Spleen (tissue), 11 donors: ENCODE measurements around the gene STRBP. TPM values are rescaled to one million over a fixed set of nuclear protein-coding genes. Genes with fewer than 3 reads are reported as not detected.

ENCODE experiments used
- DNase-seq: peaks from one replicate; pipeline ENCODE4 v3.0.0-alpha.2; 2020
- H3K27ac ChIP-seq, 8 donors: fragments of 200-600 bp; sonication (generic) in 7 of 8; 1 replicate in 4 of 8; 2 replicates in 4 of 8; pipeline versions ENCODE4 v1.5.0 to v1.8.0; 2016 to 2021; ENCODE audit warnings: inconsistent platforms in 4 of 8, mild to moderate bottlenecking in 4 of 8, moderate library complexity in 1 of 8
- H3K27me3 ChIP-seq, 7 donors: fragments of 200-600 bp; sonication (generic) in 6 of 7; replicated peaks in 1 of 7; 1 replicate in 4 of 7; 2 replicates in 3 of 7; pipeline versions ENCODE4 v1.5.0 to v1.8.0; 2016 to 2021; ENCODE audit warnings: inconsistent platforms in 3 of 7, mild to moderate bottlenecking in 1 of 7
- H3K36me3 ChIP-seq, 6 donors: fragments of 200-600 bp; sonication (generic) in 5 of 6; 1 replicate in 4 of 6; 2 replicates in 2 of 6; pipeline versions ENCODE4 v1.5.0 to v1.8.0; 2016 to 2021; ENCODE audit warnings: inconsistent platforms in 2 of 6
- H3K4me1 ChIP-seq, 6 donors: fragments of 200-600 bp; sonication (generic) in 5 of 6; 1 replicate in 3 of 6; 2 replicates in 3 of 6; pipeline versions ENCODE4 v1.5.0 to v1.8.0; 2016 to 2021; ENCODE audit warnings: inconsistent platforms in 3 of 6
- H3K4me3 ChIP-seq, 8 donors: fragments of 200-600 bp; sonication (generic) in 7 of 8; 1 replicate in 4 of 8; 2 replicates in 4 of 8; pipeline versions ENCODE4 v1.5.0 to v1.8.0; 2016 to 2021; ENCODE audit warnings: inconsistent platforms in 4 of 8, mild to moderate bottlenecking in 4 of 8, moderate library complexity in 2 of 8
- H3K9me3 ChIP-seq, 8 donors: fragments of 200-600 bp; sonication (generic) in 7 of 8; 1 replicate in 4 of 8; 2 replicates in 4 of 8; pipeline versions ENCODE4 v1.5.0 to v1.8.0; 2016 to 2021; ENCODE audit warnings: inconsistent platforms in 4 of 8
- POLR2A ChIP-seq, 3 donors: fragments of 450-650 bp; IDR thresholded peaks; one replicate each; pipeline ENCODE4 v1.5.1; 2017; ENCODE audit warnings: antibody characterized with exemption in 3 of 3, mild to moderate bottlenecking in 1 of 3
- POLR2AphosphoS5 ChIP-seq, 3 donors: sonication (generic); formaldehyde crosslinking; IDR thresholded peaks; one replicate each; pipeline ENCODE4 v1.5.1; 2017; ENCODE audit warnings: antibody characterized with exemption in 3 of 3
- WGBS, 5 donors: extraction: QIAGEN DNeasy Blood & Tissue Kit in 3 of 5; methylation state at CpG; one replicate each; pipeline versions ENCODE4 v1.1.5 to v1.1.7; 2013 to 2018; 5-methylcytosine and 5-hydroxymethylcytosine counted together
- intact Hi-C: fragments of 100-400 bp; cut with DNase I; formaldehyde crosslinking; loops from one replicate; pipeline ENCODE4 v1.15.0; 2023; ENCODE audit warnings: low total_unique reads
- polyA plus RNA-seq, 3 donors: library from polyadenylated mRNA; stranded (reverse); fragments of 200-250 nt; gene quantifications; one replicate each; pipeline ENCODE4 v1.2.1, GENCODE V29; 2013
- total RNA-seq, 7 donors: library from RNA; depleted of rRNA in 3 of 7; stranded (reverse); fragments of >200 nt in 3 of 7; fragmentation: NEBNext Ultra II Directional in 4 of 7; extraction: Animal tissue kit (Norgen Biotek cat#: 25700) in 4 of 7; gene quantifications; one replicate each; pipeline versions ENCODE4 v1.1.0 to v1.2.1, GENCODE V29; 2016 to 2021
- TF ChIP-seq, protein P1 (sequence below), 11 experiments: fragments of 200-600 bp in 7 of 11; fragments of 450-650 bp in 4 of 11; sonication (generic) in 4 of 11; IDR thresholded peaks in 8 of 11; conservative IDR thresholded peaks in 3 of 11; 1 replicate in 7 of 11; 2 replicates in 4 of 11; pipeline versions ENCODE4 v1.4.0 to v1.8.0; 2016 to 2021; ENCODE audit warnings: antibody characterized with exemption in 11 of 11, inconsistent platforms in 4 of 11, mild to moderate bottlenecking in 1 of 11
- donor health status: healthy with polysubstance abuse.
- donor health status: DM: no; HTN: no; CAD: no; lungs with moderate emphysema.
- donor health status: DM: no; HTN: no; CAD: no.
- donor health status: Bipolar disorder and iron deficiency.
- donor health status: healthy.
- donor health status: DM: no; HTN: no; CAD: no.
- donor health status: DM: yes; HTN: yes; CAD: no.

Gene STRBP
- total and polyA plus RNA-seq, 10 donors, result 23.8 to 57.1 (median 36.7) TPM

DNA sequence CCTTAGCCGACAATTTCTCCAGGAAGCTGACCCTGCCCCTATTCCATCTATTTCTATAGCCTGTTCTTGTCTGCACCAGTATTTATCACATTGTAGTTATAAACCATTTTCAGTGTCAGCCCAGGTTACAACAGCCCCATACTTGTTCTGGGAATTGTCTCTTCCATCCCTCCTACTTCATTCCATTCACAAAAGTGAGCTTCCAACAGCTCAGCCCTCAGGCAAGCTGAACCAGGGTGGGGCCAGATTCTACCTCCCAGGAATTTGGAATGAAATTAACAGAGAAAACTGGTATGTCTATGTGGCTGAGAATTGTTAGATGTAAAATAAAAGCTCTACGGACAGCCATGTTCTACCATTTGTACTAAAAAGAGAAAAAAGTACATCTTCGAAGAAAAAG is 36.1 kb downstream of the STRBP start:
- DNase-seq, result no peak
- H3K27me3 ChIP-seq, result no peaks in the 10 kb centered on the region
- peaks cover 0 to 72% (median 14%) of the 10 kb centered on the region in 6 donors for H3K4me1 ChIP-seq
- no peak overlapping the region for H3K4me3 ChIP-seq
- H3K9me3 ChIP-seq, result no peaks in the 10 kb centered on the region
- TF ChIP-seq, protein P1, sequence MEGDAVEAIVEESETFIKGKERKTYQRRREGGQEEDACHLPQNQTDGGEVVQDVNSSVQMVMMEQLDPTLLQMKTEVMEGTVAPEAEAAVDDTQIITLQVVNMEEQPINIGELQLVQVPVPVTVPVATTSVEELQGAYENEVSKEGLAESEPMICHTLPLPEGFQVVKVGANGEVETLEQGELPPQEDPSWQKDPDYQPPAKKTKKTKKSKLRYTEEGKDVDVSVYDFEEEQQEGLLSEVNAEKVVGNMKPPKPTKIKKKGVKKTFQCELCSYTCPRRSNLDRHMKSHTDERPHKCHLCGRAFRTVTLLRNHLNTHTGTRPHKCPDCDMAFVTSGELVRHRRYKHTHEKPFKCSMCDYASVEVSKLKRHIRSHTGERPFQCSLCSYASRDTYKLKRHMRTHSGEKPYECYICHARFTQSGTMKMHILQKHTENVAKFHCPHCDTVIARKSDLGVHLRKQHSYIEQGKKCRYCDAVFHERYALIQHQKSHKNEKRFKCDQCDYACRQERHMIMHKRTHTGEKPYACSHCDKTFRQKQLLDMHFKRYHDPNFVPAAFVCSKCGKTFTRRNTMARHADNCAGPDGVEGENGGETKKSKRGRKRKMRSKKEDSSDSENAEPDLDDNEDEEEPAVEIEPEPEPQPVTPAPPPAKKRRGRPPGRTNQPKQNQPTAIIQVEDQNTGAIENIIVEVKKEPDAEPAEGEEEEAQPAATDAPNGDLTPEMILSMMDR (IDR thresholded peaks at IDR 0.05 in 8 of 11, conservative IDR thresholded peaks at IDR 0.05 in 3 of 11), result no peak
- no peak for TF ChIP-seq POLR2A (IDR thresholded peaks at IDR 0.05)
- no peak for TF ChIP-seq POLR2AphosphoS5 (IDR thresholded peaks at IDR 0.05)
- intact Hi-C loops, result no loop called here
- H3K27ac ChIP-seq, result no peak overlapping the region
- WGBS, 5 donors, result 89 to 99% (median 94%) methylated on average over 3 of the region's 3 CpGs
- H3K36me3 ChIP-seq, result no peaks in the 10 kb centered on the region

DNA sequence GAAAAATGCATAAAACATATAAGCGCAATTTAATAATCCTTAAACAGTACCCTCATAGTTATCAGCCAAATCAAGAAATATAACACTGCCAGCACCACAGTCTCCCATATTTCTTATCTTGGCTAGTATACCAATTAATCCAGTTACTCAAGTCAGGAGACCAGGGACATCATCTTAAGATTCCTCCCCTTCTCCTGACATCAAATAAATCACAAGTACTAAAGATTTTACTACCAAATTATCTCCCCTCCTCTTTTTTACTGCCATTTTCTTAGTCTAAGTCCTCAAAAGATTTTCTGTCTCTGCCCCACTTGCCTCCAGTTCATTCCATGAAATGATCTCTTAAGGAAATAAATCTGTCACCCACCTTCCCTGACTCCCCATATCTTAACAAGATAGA is 37.0 kb downstream of the STRBP start:
- no peak overlapping the region for H3K4me3 ChIP-seq
- H3K4me1 ChIP-seq, result peaks cover 0 to 71% (median 13%) of the 10 kb centered on the region in 6 donors
- DNase-seq, result no peak
- no peak overlapping the region for H3K27ac ChIP-seq
- intact Hi-C loops, result no loop called here
- TF ChIP-seq POLR2AphosphoS5 (IDR thresholded peaks at IDR 0.05), result no peak
- no peak for TF ChIP-seq POLR2A (IDR thresholded peaks at IDR 0.05)
- TF ChIP-seq, protein P1 (IDR thresholded peaks at IDR 0.05 in 8 of 11, conservative IDR thresholded peaks at IDR 0.05 in 3 of 11), result no peak
- 92 to 100% (median 94%) methylated on average over 1 of the region's 1 CpG for WGBS, 5 donors
- no peaks in the 10 kb centered on the region for H3K36me3 ChIP-seq
- no peaks in the 10 kb centered on the region for H3K9me3 ChIP-seq
- no peaks in the 10 kb centered on the region for H3K27me3 ChIP-seq

DNA sequence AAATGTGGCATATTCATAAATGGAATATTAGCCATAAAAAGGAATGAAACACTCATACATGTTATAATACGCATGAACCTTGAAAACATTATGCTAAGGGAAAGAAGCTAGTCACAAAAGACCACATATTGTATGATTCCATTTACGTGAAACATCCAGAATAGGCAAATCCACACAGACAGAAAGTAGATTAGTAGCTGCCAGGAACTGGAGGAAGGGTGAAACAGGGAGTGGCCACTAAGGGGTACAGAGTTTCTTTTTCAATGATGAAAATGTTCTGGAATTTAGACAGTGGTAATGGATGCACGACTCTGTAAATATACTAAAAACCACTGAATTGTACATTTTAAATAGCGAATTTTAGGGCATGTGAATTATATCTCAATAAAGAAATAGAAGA is 39.4 kb downstream of the STRBP start:
- peaks cover 0 to 73% (median 21%) of the 10 kb centered on the region in 6 donors for H3K4me1 ChIP-seq
- intact Hi-C loops, result no loop called here
- H3K36me3 ChIP-seq, result no peaks in the 10 kb centered on the region
- no peaks in the 10 kb centered on the region for H3K9me3 ChIP-seq
- no peak overlapping the region for H3K27ac ChIP-seq
- TF ChIP-seq POLR2A (IDR thresholded peaks at IDR 0.05), result no peak
- DNase-seq, result no peak
- 84 to 93% (median 89%) methylated on average over 4 of the region's 4 CpGs for WGBS, 5 donors
- no peaks in the 10 kb centered on the region for H3K27me3 ChIP-seq
- H3K4me3 ChIP-seq, result no peak overlapping the region

DNA sequence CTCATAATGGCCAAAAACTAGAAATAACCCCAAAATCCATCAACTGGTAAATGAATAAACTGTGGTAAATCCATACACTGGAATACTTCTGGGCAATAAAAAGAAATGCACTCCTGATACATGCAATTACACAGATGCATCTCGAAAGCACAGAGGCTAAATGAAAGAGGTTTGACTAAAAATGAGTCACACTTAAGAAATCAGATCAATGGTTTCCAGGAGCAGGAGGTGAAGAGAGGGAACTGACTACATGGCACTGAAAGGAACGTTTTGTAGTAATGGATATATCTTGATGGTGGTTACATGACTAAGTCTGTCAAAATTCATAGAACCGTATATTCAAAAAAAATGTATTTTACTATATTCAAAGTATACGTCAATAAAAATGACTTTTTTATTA is 42.4 kb downstream of the STRBP start:
- WGBS, 5 donors, result 71 to 84% (median 82%) methylated on average over 4 of the region's 4 CpGs

More for the DNA sequence above, 42.4 kb downstream of the STRBP start:
- no peaks in the 10 kb centered on the region for H3K9me3 ChIP-seq
- H3K27me3 ChIP-seq, result no peaks in the 10 kb centered on the region
- intact Hi-C loops, result no loop called here
- no peak for DNase-seq
- H3K27ac ChIP-seq, result peak overlapping the region in 2 of 8 donors; percentile 17 to 52
- peaks cover 0 to 73% (median 21%) of the 10 kb centered on the region in 6 donors for H3K4me1 ChIP-seq
- H3K36me3 ChIP-seq, result no peaks in the 10 kb centered on the region
- TF ChIP-seq, protein P1 (IDR thresholded peaks at IDR 0.05 in 8 of 11, conservative IDR thresholded peaks at IDR 0.05 in 3 of 11), result no peak
- TF ChIP-seq POLR2AphosphoS5 (IDR thresholded peaks at IDR 0.05), result no peak
- no peak for TF ChIP-seq POLR2A (IDR thresholded peaks at IDR 0.05)
- H3K4me3 ChIP-seq, result no peak overlapping the region
